Measurements from ENCODE around the gene RCVRN.

RCVRN gene

DNA sequence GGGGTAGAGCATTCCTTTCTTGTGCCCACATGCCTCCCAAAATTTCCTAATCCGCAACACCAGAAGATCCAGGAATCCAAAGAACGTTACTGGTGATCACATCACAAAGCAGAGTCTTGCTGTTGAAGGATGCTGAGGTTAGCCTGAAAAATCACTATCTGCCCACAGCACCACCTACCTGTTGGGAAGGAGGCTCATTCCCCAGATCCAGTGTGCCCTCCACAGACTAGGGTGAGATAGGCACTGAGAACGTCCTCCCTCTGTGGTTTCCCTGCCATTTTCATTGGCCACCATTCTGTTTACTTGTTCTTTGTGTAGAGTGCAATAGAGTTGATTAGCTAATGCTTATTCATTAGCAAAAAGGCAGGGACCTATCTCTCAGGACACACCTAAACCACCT lies 30.3 kb downstream of the RCVRN start (continued):
- TF ChIP-seq PBX3 (CRISPR knock-in tag; IDR thresholded peaks at IDR 0.05): no peak
- no peak for TF ChIP-seq ZSCAN4 (tag by site-specific recombination; IDR thresholded peaks at IDR 0.05)
- TF ChIP-seq ZNF24 (tag by site-specific recombination; IDR thresholded peaks at IDR 0.05): no peak
- no peak for TF ChIP-seq ZNF513 (tag by site-specific recombination; IDR thresholded peaks at IDR 0.05)
- no peak for TF ChIP-seq ZBTB49 (tag by site-specific recombination; IDR thresholded peaks at IDR 0.05; ENCODE audit: low read depth)

- H3K4me3 ChIP-seq (ENCODE audit: low read depth, low read length): no peak overlapping the region
- ChIA-PET CTCF (interaction anchor here (0.7 to 2.2 kb wide), 4 partner anchors 17 to 1706 kb away, joined by 3 to 16 read pairs (median 4); no protein-coding TSS in a partner anchor), POLR2A (no interaction called here)
- no peaks in the 10 kb centered on the region for H3K4me1 ChIP-seq (ENCODE audit: control insufficient read depth, insufficient read depth, low read length)
- no peaks in the 10 kb centered on the region for H3K9me3 ChIP-seq (ENCODE audit: control insufficient read depth, insufficient read depth, low read depth, low read length)
- H3K36me3 ChIP-seq (ENCODE audit: control insufficient read depth in 2 of 2, insufficient read depth in 1 of 2, low read length in 2 of 2): no peaks in the 10 kb centered on the region
- no peak for TF ChIP-seq ZNF292 (tag by site-specific recombination; IDR thresholded peaks at IDR 0.05; ENCODE audit: borderline replicate concordance, low read depth)
- TF ChIP-seq ZFP69B (tag by site-specific recombination; IDR thresholded peaks at IDR 0.05): no peak
- no peak for TF ChIP-seq ZNF510 (tag by site-specific recombination; IDR thresholded peaks at IDR 0.05; ENCODE audit: insufficient replicate concordance)
- no peak overlapping the region for H3K27ac ChIP-seq (ENCODE audit: extremely low read depth, low read depth, low read length)
Measured at GRCh38 chr17:9872852-9873251, 32.2 kb downstream of the RCVRN start.

GRCh38 chr17:9868552-9868951 lies 36.5 kb downstream of the RCVRN start:
- H3K27ac ChIP-seq (ENCODE audit: extremely low read depth, low read depth, low read length): no peak overlapping the region
- POLR2A ChIA-PET: no interaction called here
- H3K4me1 ChIP-seq (ENCODE audit: control insufficient read depth, insufficient read depth, low read length): no peaks in the 10 kb centered on the region
- CTCF ChIA-PET: interaction anchor here (1.7 kb wide), 1 partner anchor 21 kb away, joined by 9 read pairs; no protein-coding TSS in a partner anchor
- H3K4me3 ChIP-seq (ENCODE audit: low read depth, low read length): no peak overlapping the region
- no peaks in the 10 kb centered on the region for H3K36me3 ChIP-seq (ENCODE audit: control insufficient read depth in 2 of 2, insufficient read depth in 1 of 2, low read length in 2 of 2)
- H3K9me3 ChIP-seq (ENCODE audit: control insufficient read depth, insufficient read depth, low read depth, low read length): no peaks in the 10 kb centered on the region
- TF ChIP-seq KLF9 (tag by site-specific recombination; IDR thresholded peaks at IDR 0.05; ENCODE audit: low read depth) (no peak), ZNF513 (tag by site-specific recombination; IDR thresholded peaks at IDR 0.05) (no peak), ZNF10 (tag by site-specific recombination; IDR thresholded peaks at IDR 0.05) (no peak), ZNF830 (tag by site-specific recombination; IDR thresholded peaks at IDR 0.05; ENCODE audit: low read depth) (no peak), ZNF639 (tag by site-specific recombination; IDR thresholded peaks at IDR 0.05) (no peak), TRIM28 (IDR thresholded peaks at IDR 0.05; ENCODE audit: borderline replicate concordance, low read length) (no peak), ZNF19 (tag by site-specific recombination; IDR thresholded peaks at IDR 0.05; ENCODE audit: low read depth) (no peak)
- TF ChIP-seq, protein P1, sequence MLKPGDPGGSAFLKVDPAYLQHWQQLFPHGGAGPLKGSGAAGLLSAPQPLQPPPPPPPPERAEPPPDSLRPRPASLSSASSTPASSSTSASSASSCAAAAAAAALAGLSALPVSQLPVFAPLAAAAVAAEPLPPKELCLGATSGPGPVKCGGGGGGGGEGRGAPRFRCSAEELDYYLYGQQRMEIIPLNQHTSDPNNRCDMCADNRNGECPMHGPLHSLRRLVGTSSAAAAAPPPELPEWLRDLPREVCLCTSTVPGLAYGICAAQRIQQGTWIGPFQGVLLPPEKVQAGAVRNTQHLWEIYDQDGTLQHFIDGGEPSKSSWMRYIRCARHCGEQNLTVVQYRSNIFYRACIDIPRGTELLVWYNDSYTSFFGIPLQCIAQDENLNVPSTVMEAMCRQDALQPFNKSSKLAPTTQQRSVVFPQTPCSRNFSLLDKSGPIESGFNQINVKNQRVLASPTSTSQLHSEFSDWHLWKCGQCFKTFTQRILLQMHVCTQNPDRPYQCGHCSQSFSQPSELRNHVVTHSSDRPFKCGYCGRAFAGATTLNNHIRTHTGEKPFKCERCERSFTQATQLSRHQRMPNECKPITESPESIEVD (tag by site-specific recombination; IDR thresholded peaks at IDR 0.05): no peak
- TF ChIP-seq, protein P2, sequence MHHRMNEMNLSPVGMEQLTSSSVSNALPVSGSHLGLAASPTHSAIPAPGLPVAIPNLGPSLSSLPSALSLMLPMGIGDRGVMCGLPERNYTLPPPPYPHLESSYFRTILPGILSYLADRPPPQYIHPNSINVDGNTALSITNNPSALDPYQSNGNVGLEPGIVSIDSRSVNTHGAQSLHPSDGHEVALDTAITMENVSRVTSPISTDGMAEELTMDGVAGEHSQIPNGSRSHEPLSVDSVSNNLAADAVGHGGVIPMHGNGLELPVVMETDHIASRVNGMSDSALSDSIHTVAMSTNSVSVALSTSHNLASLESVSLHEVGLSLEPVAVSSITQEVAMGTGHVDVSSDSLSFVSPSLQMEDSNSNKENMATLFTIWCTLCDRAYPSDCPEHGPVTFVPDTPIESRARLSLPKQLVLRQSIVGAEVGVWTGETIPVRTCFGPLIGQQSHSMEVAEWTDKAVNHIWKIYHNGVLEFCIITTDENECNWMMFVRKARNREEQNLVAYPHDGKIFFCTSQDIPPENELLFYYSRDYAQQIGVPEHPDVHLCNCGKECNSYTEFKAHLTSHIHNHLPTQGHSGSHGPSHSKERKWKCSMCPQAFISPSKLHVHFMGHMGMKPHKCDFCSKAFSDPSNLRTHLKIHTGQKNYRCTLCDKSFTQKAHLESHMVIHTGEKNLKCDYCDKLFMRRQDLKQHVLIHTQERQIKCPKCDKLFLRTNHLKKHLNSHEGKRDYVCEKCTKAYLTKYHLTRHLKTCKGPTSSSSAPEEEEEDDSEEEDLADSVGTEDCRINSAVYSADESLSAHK (tag by site-specific recombination; IDR thresholded peaks at IDR 0.05): no peak
- TF ChIP-seq, protein P3, sequence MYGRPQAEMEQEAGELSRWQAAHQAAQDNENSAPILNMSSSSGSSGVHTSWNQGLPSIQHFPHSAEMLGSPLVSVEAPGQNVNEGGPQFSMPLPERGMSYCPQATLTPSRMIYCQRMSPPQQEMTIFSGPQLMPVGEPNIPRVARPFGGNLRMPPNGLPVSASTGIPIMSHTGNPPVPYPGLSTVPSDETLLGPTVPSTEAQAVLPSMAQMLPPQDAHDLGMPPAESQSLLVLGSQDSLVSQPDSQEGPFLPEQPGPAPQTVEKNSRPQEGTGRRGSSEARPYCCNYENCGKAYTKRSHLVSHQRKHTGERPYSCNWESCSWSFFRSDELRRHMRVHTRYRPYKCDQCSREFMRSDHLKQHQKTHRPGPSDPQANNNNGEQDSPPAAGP (tag by site-specific recombination; IDR thresholded peaks at IDR 0.05): no peak
